ENCODE results near the gene CCDC88B. TPM values are rescaled to one million over a fixed set of nuclear protein-coding genes. Genes with fewer than 3 reads are reported as not detected.

The CCDC88B gene
- total RNA-seq, 1 experiment from 2014 or later = 17.1 TPM

DNA sequence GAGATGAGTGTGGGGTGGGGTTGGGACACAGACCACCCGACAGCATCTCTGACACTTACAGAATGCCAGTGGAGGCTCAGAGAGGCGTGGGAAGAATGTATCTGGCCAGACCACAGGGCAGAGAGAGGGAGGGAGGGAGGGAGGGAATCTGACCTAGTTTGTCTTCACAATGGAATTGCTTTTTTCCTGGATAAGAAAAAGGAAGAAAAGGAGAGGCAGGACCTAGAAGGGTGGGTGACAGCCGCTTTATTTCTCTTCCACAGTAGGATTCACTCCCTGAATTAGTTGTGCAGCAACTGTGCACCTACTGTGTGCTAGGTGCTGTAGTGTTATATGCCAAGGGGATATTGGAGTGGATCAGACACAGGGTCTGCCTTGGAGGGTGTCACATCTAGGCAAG is 45.2 kb upstream of the CCDC88B start:
- ChIA-PET CTCF (no interaction called here), POLR2A (interaction anchor here (0.6 kb wide), 1 partner anchor 1564 kb away, joined by 26 read pairs; no protein-coding TSS in a partner anchor)
- Histone ChIP-seq H3K27ac (ENCODE audit: low read length) (no peak overlapping the region), H3K36me3 (ENCODE audit: control insufficient read depth, insufficient read depth, low read length) (no peaks in the 10 kb centered on the region), H3K27me3 (ENCODE audit: control insufficient read depth, insufficient read depth, low read length) (no peaks in the 10 kb centered on the region; the same call in none of the 2 replicates), H3K9me3 (ENCODE audit: control insufficient read depth, insufficient read depth, low read depth, low read length) (no peaks in the 10 kb centered on the region), H3K4me1 (ENCODE audit: control insufficient read depth, insufficient read depth, low read length) (0 out of 2 replicates have a peak, but pooled peaks cover 6% of the 10 kb centered on the region), H3K4me3 (ENCODE audit: low read depth in 2 of 2, low read length in 2 of 2) (no peak overlapping the region)
- no TSS peak for BruUV-seq (replicated peaks)
- TF ChIP-seq CTCF (IDR thresholded peaks at IDR 0.05) (no peak), TCF7L2 (IDR thresholded peaks at IDR 0.05; ENCODE audit: low read depth, low read length) (no peak), SIN3A (IDR thresholded peaks at IDR 0.05; ENCODE audit: borderline replicate concordance, insufficient read depth, low read depth, low read length) (no peak), POLR2AphosphoS5 (IDR thresholded peaks at IDR 0.05; ENCODE audit: low read depth, low read length) (no peak), REST (IDR thresholded peaks at IDR 0.05; ENCODE audit: insufficient read depth in 1 of 2, low read depth in 2 of 2, low read length in 1 of 2) (no peak)
- in situ Hi-C loops (cut with HindIII; ENCODE audit: low pct_unique_long_range_greater_than_20kb, low sequenced_read_pairs) = no loop called here
- no peak for DNase-seq (ENCODE audit: low read depth, low spot score)
- intact Hi-C loops (cut with micrococcal nuclease; ENCODE audit: unreplicated experiment) = no loop called here
- ATAC-seq = no peak

DNA sequence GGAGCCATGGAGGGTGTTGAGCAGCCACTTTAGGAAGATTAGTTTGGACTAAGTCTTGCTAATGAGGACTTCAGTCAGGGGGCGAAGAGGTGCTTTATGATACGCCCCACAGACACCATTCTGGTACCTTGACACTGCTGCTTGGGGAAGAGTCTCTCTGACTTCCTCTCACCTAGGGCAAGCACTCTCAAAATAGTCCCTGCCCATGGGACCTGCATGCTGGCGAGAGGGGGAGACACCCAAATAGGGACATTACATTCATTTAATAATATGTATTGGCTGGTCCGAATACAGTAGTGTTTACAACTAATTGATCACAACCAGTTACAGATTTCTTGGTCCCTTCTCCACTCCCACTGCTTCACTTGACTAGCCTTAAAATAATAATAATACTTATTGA is 44.2 kb upstream of the CCDC88B start:
- Histone ChIP-seq H3K27me3 (ENCODE audit: control insufficient read depth, insufficient read depth, low read length) (no peaks in the 10 kb centered on the region; the same call in none of the 2 replicates), H3K27ac (ENCODE audit: low read length) (no peak overlapping the region), H3K4me1 (ENCODE audit: control insufficient read depth, insufficient read depth, low read length) (peaks cover 8% of the 10 kb centered on the region), H3K9me3 (ENCODE audit: control insufficient read depth, insufficient read depth, low read depth, low read length) (no peaks in the 10 kb centered on the region), H3K4me3 (ENCODE audit: low read depth in 2 of 2, low read length in 2 of 2) (no peak overlapping the region), H3K36me3 (ENCODE audit: control insufficient read depth, insufficient read depth, low read length) (no peaks in the 10 kb centered on the region)
- no peak for ATAC-seq
- ChIA-PET CTCF (interaction anchor here (0.6 kb wide), 1 partner anchor 71 kb away, joined by 6 read pairs; no protein-coding TSS in a partner anchor), POLR2A (interaction anchor here (0.6 kb wide), 1 partner anchor 1563 kb away, joined by 26 read pairs; no protein-coding TSS in a partner anchor)
- in situ Hi-C loops (cut with HindIII; ENCODE audit: low pct_unique_long_range_greater_than_20kb, low sequenced_read_pairs) = no loop called here
- no TSS peak for BruUV-seq (replicated peaks)
- no peak for TF ChIP-seq TCF7L2 (IDR thresholded peaks at IDR 0.05; ENCODE audit: low read depth, low read length)
- TF ChIP-seq SIN3A (IDR thresholded peaks at IDR 0.05; ENCODE audit: borderline replicate concordance, insufficient read depth, low read depth, low read length) = no peak
- no peak for TF ChIP-seq REST (IDR thresholded peaks at IDR 0.05; ENCODE audit: insufficient read depth in 1 of 2, low read depth in 2 of 2, low read length in 1 of 2)
- TF ChIP-seq CTCF (IDR thresholded peaks at IDR 0.05) = no peak
- TF ChIP-seq POLR2AphosphoS5 (IDR thresholded peaks at IDR 0.05; ENCODE audit: low read depth, low read length) = no peak
- intact Hi-C loops (cut with micrococcal nuclease; ENCODE audit: unreplicated experiment) = no loop called here
- no peak for DNase-seq (ENCODE audit: low read depth, low spot score)

Measured in Panc1 (cell line).